Caco-2 (cell line): ENCODE results near the gene SLC7A14. TPM values are rescaled to one million over a fixed set of nuclear protein-coding genes. Genes with fewer than 3 reads are reported as not detected.
A peak's percentile ranks its signal among the peaks of the same experiment; 100 is the strongest.

Source experiments
- BruUV-seq: library from RNA; stranded (reverse); fragments of 400-500 nt; replicated peaks from 2 replicates; lab custom pipeline; 2021; lab: Mats Ljungman, UMichigan
- CTCF ChIA-PET: fragments of 300-600 bp; sonication (Branson Sonifier 250); formaldehyde crosslinking; loops from one replicate; lab custom pipeline; 2022; ENCODE audit warnings: antibody characterized with exemption; lab: Charles Lee
- POLR2A ChIA-PET: fragments of 300-600 bp; sonication (Branson Sonifier 250); formaldehyde crosslinking; loops from one replicate; lab custom pipeline; 2022; ENCODE audit warnings: antibody characterized with exemption; lab: Charles Lee
- DNase-seq, 2 experiments: peaks; one replicate each; pipeline versions ENCODE4 v3.0.0 to v3.0.0-alpha.2; 2020 to 2022
- H3K27me3 ChIP-seq: replicated peaks from 2 replicates; pipeline ENCODE4 v1.6.0; 2011; ENCODE audit warnings: low read length; ENCODE audit not compliant: control insufficient read depth, insufficient read depth
- H3K36me3 ChIP-seq: 2 replicates; pipeline ENCODE4 v1.5.1; 2011; ENCODE audit warnings: low read length; ENCODE audit not compliant: control insufficient read depth, insufficient read depth
- H3K4me1 ChIP-seq: fragments of 250-450 bp; sonication (Bioruptor Pico); 2 replicates; pipeline ENCODE4 v1.5.1; 2020; ENCODE audit warnings: mild to moderate bottlenecking
- H3K4me3 ChIP-seq: 2 replicates; pipeline ENCODE4 v1.5.1; 2011; ENCODE audit warnings: low read depth, mild to moderate bottlenecking, control low read depth, low read length
- H3K9me3 ChIP-seq: fragments of 250-450 bp; sonication (Bioruptor Pico); 2 replicates; pipeline ENCODE4 v1.5.1; 2020; ENCODE audit warnings: mild to moderate bottlenecking, moderate library complexity
- H3K27ac Mint-ChIP-seq: one replicate; pipeline ENCODE4 v1.8.0; 2022; ENCODE audit warnings: mixed read lengths; ENCODE audit not compliant: unreplicated experiment
- H3K27me3 Mint-ChIP-seq: one replicate; pipeline ENCODE4 v1.8.0; 2022; ENCODE audit warnings: mixed read lengths; ENCODE audit not compliant: insufficient read depth, unreplicated experiment
- H3K36me3 Mint-ChIP-seq: one replicate; pipeline ENCODE4 v1.8.0; 2022; ENCODE audit warnings: mild to moderate bottlenecking, mixed read lengths; ENCODE audit not compliant: insufficient read depth, unreplicated experiment
- H3K4me1 Mint-ChIP-seq: one replicate; pipeline ENCODE4 v1.8.0; 2022; ENCODE audit warnings: low read depth, mixed read lengths; ENCODE audit not compliant: unreplicated experiment
- H3K4me3 Mint-ChIP-seq: one replicate; pipeline ENCODE4 v1.8.0; 2022; ENCODE audit warnings: mild to moderate bottlenecking, moderate library complexity, mixed read lengths; ENCODE audit not compliant: unreplicated experiment
- H3K9me3 Mint-ChIP-seq: one replicate; pipeline ENCODE4 v1.8.0; 2022; ENCODE audit warnings: mixed read lengths; ENCODE audit not compliant: unreplicated experiment
- intact Hi-C: fragments of 100-400 bp; cut with micrococcal nuclease; formaldehyde crosslinking; loops from one replicate; pipeline ENCODE4 v1.10.0; 2022; ENCODE audit not compliant: unreplicated experiment
- total RNA-seq: library from RNA; stranded (reverse); gene quantifications from 2 replicates; pipeline ENCODE4 v1.2.3, GENCODE V29; 2022
- TF ChIP-seq, protein P1 (sequence below), 2 experiments: fragments of 200-600 bp in 1 of 2; IDR thresholded peaks; 1 replicate in 1 of 2; 2 replicates in 1 of 2; pipeline versions ENCODE4 v1.5.1 to v1.8.0; 2011 to 2022; ENCODE audit warnings: antibody characterized with exemption in 1 of 2, control low read depth in 1 of 2, inconsistent platforms in 1 of 2, low read depth in 1 of 2, low read length in 1 of 2, mild to moderate bottlenecking in 1 of 2, moderate library complexity in 1 of 2; ENCODE audit not compliant: insufficient read depth in 1 of 2, severe bottlenecking in 1 of 2, unreplicated experiment in 1 of 2

Gene SLC7A14
- total RNA-seq, 1 experiment from 2014 or later, result not detected

DNA sequence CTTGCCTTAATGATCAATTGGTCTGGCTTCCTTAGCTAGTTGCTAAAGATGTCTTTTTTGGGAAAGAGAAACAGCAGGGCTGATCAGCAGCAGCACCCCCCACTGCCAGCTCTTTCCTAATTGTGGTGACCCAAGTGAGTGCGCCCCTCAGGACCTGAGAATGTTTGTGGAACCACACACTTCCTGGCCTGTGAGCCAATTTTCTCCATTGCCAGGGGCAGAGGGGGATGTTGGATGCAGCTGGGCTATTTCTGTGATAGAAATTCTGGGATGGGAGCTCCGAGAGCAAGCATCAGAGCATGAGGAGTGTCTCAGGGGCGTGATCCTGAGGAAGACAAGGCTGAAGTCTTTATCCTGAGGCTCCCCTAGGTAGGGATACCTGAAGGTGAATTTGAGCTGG lies 100.6 kb downstream of the SLC7A14 start:
- no TSS peak for BruUV-seq
- POLR2A ChIA-PET, result no interaction called here
- no peaks in the 10 kb centered on the region for H3K9me3 ChIP-seq
- Mint-ChIP-seq H3K4me1 (no peaks in the 10 kb centered on the region), H3K27me3 (no peaks in the 10 kb centered on the region), H3K27ac (no peak overlapping the region), H3K36me3 (no peaks in the 10 kb centered on the region), H3K4me3 (no peak overlapping the region), H3K9me3 (no peaks in the 10 kb centered on the region)
- TF ChIP-seq, protein P1, sequence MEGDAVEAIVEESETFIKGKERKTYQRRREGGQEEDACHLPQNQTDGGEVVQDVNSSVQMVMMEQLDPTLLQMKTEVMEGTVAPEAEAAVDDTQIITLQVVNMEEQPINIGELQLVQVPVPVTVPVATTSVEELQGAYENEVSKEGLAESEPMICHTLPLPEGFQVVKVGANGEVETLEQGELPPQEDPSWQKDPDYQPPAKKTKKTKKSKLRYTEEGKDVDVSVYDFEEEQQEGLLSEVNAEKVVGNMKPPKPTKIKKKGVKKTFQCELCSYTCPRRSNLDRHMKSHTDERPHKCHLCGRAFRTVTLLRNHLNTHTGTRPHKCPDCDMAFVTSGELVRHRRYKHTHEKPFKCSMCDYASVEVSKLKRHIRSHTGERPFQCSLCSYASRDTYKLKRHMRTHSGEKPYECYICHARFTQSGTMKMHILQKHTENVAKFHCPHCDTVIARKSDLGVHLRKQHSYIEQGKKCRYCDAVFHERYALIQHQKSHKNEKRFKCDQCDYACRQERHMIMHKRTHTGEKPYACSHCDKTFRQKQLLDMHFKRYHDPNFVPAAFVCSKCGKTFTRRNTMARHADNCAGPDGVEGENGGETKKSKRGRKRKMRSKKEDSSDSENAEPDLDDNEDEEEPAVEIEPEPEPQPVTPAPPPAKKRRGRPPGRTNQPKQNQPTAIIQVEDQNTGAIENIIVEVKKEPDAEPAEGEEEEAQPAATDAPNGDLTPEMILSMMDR (IDR thresholded peaks at IDR 0.05; ENCODE audit: insufficient read depth in 1 of 2, low read depth in 1 of 2, low read length in 1 of 2, severe bottlenecking in 1 of 2, unreplicated experiment in 1 of 2), result no peak
- no peaks in the 10 kb centered on the region for H3K27me3 ChIP-seq
- no peaks in the 10 kb centered on the region for H3K36me3 ChIP-seq
- intact Hi-C loops, result no loop called here
- no peak overlapping the region for H3K4me3 ChIP-seq
- DNase-seq, result no peak
- CTCF ChIA-PET, result interaction anchor here (0.6 kb wide), 1 partner anchor 495 kb away, joined by 3 read pairs; no protein-coding TSS in a partner anchor
- no peaks in the 10 kb centered on the region for H3K4me1 ChIP-seq

DNA sequence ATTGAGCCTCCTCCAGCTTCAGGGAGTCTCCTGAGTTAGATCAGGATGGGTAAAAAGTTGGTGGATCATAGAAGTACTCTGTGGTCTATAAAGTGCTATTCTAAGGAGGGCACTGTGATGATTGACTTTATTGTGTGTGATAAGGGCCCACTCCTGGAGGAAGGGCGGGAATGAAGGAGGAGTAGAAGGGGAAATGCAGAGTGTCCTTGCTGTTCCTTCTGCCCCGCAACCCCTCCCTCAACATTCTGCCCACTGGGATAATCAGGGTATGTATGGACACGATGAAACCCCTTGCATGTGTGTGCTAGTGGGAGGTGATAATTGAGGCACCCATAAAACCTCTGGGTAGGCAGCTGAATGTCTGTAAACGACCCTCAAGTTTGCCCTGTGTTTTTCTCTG lies 101.0 kb downstream of the SLC7A14 start:
- no peaks in the 10 kb centered on the region for H3K36me3 ChIP-seq
- no peak for DNase-seq
- H3K4me1 Mint-ChIP-seq, result no peaks in the 10 kb centered on the region
- H3K27me3 Mint-ChIP-seq, result no peaks in the 10 kb centered on the region
- BruUV-seq, result no TSS peak
- H3K4me3 ChIP-seq, result no peak overlapping the region
- H3K27me3 ChIP-seq, result no peaks in the 10 kb centered on the region; the same call in 1 of the 2 replicates
- ChIA-PET POLR2A (no interaction called here), CTCF (no interaction called here)
- TF ChIP-seq, protein P1 (IDR thresholded peaks at IDR 0.05; ENCODE audit: insufficient read depth in 1 of 2, low read depth in 1 of 2, low read length in 1 of 2, severe bottlenecking in 1 of 2, unreplicated experiment in 1 of 2), result no peak
- no peaks in the 10 kb centered on the region for H3K36me3 Mint-ChIP-seq
- H3K27ac Mint-ChIP-seq, result no peak overlapping the region
- no peak overlapping the region for H3K4me3 Mint-ChIP-seq
- no peaks in the 10 kb centered on the region for H3K9me3 ChIP-seq
- no peaks in the 10 kb centered on the region for H3K9me3 Mint-ChIP-seq
- no peaks in the 10 kb centered on the region for H3K4me1 ChIP-seq
- intact Hi-C loops, result no loop called here

DNA sequence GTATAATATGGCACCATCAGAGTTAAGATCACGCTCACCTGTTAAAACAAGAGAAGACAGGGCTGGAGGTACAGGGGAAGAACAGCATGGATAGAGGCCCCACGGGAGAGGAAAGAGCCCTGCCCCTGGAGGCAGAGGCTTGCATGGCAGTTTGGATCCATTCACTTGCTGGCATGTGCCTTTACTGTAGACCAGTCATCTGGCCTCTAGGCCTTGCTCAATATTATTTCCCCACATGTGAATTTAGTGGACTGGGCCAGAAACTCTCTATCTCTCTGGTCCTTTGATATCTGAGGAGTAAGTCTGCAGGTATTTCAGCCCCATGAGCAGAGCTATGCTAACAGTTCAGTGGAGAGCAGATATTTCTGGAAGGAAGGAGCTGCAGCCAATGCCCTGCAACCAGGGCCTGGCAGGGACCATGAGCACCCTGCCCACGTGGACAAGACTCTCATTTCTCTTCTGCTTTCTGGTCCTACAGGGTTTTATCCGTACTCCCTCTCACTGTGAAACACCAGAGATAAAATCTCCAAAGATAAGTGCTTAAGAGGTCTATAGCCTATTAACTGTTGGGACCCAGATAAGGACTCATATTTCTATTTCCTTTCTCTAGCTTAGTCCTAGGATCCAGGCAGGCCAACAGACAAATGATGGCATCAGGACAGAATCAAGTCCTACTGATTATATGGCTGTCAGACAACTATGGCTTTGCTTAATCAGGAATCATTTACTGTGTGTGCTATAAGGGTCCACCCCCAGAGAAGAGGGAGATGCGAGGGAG lies 102.2 kb downstream of the SLC7A14 start:
- no TSS peak for BruUV-seq
- POLR2A ChIA-PET, result no interaction called here
- no peak overlapping the region for H3K27ac Mint-ChIP-seq

More for the DNA sequence above, 102.2 kb downstream of the SLC7A14 start:
- Mint-ChIP-seq H3K4me3 (no peak overlapping the region), H3K36me3 (no peaks in the 10 kb centered on the region), H3K9me3 (no peaks in the 10 kb centered on the region), H3K27me3 (peaks cover 3% of the 10 kb centered on the region), H3K4me1 (no peaks in the 10 kb centered on the region)
- H3K4me1 ChIP-seq, result no peaks in the 10 kb centered on the region
- CTCF ChIA-PET, result no interaction called here
- DNase-seq, result peak in 1 of 2 experiments; percentile 4
- no peaks in the 10 kb centered on the region; the same call in 1 of the 2 replicates for H3K27me3 ChIP-seq
- TF ChIP-seq, protein P1 (IDR thresholded peaks at IDR 0.05; ENCODE audit: insufficient read depth in 1 of 2, low read depth in 1 of 2, low read length in 1 of 2, severe bottlenecking in 1 of 2, unreplicated experiment in 1 of 2), result peak; percentile 21 to 22
- H3K9me3 ChIP-seq, result no peaks in the 10 kb centered on the region
- intact Hi-C loops, result no loop called here
- no peaks in the 10 kb centered on the region for H3K36me3 ChIP-seq
- H3K4me3 ChIP-seq, result no peak overlapping the region
